Stimulated activated CD8-positive, alpha-beta memory T cell treated with anti-CD3 and anti-CD28 coated beads, Interleukin-12 subunit alpha, Interleukin-12 subunit beta, amount 100 ng/mL, for 1 hour (primary cell): ENCODE results near the gene ZIC5.
"Not testable (repeated sequence)": the region's sequence is repeated elsewhere in the genome, so short reads cannot be mapped to it uniquely, and the experiment has no call there.

Experiments used
- DNase-seq: peaks from one replicate; pipeline ENCODE4 v3.0.0-alpha.2; 2020; ENCODE audit warnings: low read depth

The ZIC5 gene

DNA sequence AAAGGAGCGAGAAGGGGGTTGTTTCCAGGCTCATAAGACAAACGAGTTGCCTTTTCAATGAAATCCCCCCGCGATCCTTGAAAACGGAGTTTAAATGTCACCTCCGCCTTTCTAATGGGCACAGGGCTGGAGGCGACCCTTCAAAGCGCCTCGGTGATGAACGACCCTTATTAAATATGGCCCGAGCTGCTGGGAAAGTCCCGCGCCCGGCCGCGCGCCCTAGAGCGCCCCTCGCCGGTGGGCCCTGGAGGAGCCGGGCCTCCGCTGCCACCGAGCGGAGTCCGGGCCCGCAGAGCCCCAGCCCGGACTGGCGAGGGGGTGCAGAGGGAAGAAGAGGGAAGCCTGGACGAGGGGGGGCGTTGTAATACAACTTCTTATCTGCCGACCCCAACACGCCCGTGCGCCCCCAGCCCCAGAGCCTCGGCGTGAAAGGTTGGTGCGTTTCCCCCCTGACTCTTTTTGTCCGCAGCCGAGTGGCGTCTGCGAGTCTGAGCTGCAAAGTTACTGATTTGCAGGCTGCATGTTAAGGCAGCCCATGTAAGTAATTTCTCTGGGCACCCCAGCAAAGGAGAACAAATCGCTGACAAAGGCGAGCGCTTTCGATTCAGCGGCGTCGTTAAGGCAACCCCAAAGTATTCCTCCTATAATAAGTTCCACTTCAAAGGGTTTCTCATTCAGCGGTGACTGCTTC lies 11.9 kb downstream of the ZIC5 start:
- no peak for DNase-seq

GRCh38 chr13:99959127-99959539 lies 12.4 kb downstream of the ZIC5 start:
- DNase-seq = no peak

DNA sequence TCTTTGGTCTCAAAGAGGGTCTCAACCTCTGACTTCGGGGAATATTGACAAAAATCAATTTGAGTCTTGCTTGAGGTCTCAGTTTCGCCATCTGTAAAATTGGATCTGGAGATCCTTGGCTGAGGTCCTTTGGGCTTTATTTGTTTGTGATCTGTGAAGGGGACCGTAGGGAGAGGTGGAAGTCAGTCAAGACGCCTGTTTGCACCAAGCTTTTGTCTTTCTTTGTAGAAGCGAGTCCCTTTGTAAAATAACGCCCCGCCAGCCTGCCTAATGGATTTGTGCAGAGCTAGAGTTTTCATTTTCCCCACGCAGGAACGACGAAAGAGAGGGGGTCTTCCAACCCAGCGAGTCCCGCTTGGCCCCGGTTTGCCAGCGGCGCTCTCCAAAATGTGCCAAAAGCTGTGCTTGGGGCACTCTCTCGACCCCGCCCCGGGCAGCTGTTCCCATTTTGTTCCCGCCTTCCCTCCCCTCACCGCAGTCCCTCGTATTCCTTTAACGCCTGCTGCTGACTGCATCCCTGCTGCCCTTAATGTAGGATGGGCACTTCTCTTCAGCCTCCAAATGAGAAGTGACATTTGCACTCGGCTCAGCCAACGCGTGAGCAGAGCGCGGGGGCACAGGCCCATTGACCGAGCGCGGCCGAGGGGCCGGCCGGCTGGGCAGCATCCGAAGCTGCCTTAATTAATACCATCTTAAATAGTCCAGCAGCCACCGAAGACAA lies 13.0 kb downstream of the ZIC5 start:
- DNase-seq = no peak

GRCh38 chr13:99956473-99957349 lies 14.9 kb downstream of the ZIC5 start:
- no peak for DNase-seq

- DNase-seq = no peak
These were observed 15.7 kb downstream of the ZIC5 start for GRCh38 chr13:99955747-99956472.

- no peak for DNase-seq
These were observed 16.3 kb downstream of the ZIC5 start for GRCh38 chr13:99955107-99955746.

DNA sequence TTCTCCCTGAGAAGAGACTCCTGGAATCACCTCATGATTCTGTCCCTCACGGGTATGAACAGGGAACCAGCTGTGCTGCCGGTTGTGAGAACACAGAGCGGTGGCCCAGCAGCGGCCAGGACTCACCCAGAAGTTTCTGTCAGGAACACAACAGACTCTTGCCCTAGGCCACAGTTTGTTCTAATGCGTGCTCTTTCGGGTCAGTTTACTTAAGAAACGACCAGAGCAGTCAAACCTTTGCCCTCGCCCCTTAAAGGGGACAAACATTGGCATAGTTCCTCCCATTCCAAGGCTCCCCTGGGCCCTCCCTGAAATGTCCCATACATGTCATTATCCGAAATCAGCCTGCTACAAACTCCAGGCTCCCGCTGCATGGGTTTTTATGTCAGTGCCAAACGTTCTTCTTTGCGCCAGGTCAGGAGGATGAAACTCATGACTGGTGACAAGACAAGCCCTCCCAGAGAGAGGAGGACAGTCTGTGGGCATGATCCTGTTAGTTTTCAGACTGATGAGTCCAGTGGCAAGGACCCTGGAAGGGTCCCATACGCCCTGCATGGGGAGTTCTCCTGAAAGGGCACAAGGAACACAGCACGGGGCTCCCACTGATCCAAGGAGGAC lies 18.3 kb downstream of the ZIC5 start:
- no peak for DNase-seq

DNA sequence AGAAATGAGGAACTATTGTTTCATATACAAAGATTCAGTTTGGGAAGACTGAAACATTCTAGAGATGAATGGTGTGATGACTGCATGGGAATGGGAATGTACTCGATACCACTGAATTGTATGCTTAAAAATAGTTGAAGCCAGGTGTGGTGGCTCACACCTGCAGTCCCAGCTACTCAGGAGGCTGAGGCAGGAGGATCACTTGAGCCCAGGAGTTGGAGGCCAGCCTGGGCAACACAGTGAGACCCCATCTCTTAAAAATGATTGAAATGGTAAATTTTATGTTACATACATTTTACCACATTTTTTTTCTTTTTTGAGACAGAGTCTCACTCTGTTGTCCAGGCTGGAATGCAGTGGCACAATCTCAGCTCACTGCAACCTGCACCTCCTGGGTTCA lies 19.9 kb downstream of the ZIC5 start:
- not testable (repeated sequence) for DNase-seq

GRCh38 chr13:99949679-99950413 lies 21.7 kb downstream of the ZIC5 start:
- no peak for DNase-seq

- no peak for DNase-seq
These were observed 22.5 kb downstream of the ZIC5 start for GRCh38 chr13:99948907-99949678.

DNA sequence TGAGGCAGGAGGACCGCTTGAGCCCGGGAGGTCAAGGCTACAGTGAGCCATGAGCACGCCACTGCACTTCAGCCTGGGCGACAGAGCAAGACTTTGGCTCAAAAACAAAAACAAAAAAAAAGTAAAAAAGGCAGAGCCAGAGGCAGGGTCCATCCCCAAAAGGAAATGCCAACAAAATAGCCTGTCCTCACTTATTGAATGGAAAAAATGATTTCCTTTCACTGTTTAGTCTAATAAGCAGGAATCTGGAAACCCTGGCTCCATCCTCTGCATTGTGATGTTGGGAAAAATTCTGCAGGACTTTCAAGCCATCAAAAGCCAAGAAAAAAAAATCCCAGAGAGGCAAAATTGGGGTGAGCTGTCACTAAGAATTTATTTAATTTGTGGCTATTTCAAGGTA lies 23.2 kb downstream of the ZIC5 start:
- DNase-seq = no peak

GRCh38 chr13:99947666-99948065 lies 23.9 kb downstream of the ZIC5 start:
- no peak for DNase-seq

DNA sequence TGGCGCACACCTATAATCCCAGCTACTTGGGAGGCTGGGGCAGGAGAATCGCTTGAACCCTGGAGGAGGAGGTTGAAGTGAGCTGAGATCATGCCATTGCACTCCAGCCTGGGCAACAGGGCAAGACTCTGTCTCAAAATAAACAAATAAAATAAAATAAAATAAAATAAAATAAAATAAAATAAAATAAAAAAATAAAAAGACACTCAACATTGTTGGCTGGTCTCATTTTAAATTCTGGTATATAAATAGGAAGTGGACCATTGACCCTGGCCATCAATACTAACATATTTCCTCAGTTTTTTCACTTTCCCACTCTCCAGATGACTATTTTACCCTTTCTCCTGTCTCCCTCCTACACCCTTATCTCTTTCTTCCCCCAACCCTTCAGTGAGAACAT lies 26.1 kb downstream of the ZIC5 start:
- DNase-seq = not testable (repeated sequence)

DNA sequence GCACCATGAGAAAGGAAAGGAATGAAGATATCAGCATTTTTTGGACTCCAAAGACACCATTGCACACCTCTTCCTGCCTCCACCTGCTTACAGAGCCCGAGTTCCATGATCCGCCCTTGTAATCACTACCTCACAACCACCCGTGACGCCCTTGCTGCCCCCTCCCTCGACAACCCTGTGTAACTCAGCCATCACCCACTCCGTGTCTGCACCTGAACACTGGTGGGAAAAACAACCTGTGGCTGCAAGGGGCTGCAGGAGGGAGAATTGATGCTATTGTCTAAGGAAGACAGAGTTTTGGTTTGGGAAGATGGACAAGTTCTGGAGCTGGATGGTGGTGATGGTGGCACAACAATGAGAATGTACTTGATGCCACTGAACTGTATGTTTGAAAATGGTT lies 27.0 kb downstream of the ZIC5 start:
- no peak for DNase-seq

DNA sequence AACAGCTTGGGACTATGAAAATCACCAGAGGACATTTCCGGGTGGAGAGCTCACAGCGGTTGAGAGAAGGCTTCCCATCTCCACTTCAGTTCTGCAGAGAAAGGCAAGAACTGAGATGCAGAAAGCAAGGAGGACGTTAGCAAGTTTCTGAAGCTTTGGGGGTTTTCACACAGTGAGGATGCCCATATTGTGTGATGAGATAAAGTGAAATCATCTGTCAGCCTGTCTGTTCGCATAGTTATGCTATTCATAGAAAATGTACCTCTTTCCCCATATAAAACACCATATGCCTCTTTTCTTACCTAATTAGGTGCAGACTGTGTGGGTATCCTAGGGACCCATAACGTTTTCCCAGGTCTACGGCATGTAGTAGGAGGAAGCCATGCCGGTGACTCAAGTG lies 27.5 kb downstream of the ZIC5 start:
- no peak for DNase-seq

- DNase-seq = no peak
These were observed 29.7 kb downstream of the ZIC5 start for GRCh38 chr13:99941911-99942310.

DNA sequence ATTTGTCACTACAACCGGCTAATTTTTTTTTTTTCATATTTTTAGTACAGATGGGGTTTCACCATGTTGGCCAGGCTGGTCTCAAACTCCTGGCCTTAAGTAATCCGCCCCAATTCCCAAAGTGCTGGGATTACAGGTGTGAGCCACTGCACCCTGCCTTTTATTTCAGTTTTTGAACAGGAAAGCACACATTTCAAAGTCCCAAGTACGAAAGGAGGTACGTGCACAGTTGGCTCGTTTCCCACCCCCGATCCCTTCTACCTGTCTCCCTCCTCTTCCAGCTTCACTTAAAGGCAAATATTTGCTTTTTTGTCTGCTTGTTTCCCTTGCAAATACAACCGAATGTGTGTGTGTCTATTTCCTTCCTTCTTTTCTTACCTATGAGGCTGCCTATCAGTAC lies 30.5 kb downstream of the ZIC5 start:
- DNase-seq = no peak

- DNase-seq = no peak
These were observed 32.9 kb downstream of the ZIC5 start for GRCh38 chr13:99938635-99939034.

DNA sequence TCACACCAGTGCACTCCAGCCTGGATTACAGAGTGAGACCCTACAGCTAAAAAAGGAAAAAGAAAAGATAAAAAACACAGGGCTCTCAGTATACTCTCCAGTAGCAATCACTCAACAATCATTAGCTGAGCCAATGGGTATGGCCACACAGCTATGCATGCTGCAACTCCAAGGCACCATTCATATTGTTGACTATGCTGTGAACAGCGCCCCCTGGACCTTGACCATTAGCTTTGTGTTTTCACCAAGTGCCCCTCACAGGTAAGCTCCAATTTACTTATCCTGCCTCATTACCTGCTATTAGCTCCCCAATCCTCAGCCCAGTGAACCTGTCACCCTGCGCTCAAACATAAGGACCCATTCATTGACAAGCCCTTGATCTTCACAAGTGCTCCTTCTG lies 35.8 kb downstream of the ZIC5 start:
- no peak for DNase-seq

DNA sequence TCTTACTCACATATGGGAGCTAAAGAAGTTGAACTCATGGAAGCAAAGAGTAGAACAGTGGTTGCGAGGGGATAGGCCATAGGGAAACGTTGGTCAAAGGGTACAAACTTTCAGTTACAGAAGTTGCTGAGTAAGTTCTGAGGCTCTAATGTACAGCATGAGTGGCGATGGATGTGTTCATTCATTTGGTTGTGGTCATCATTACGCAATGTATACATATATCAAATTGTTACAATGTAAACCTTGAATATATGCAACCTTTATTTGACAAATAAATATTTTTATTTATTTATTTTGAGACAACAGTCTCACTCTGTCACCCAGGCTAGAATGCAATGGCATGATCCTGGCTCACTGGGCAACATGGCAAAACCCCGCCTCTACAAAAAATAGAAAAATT lies 38.7 kb downstream of the ZIC5 start:
- DNase-seq = no peak
